GM19043 (cell line): ENCODE data around the gene PDE7B.

Experiments used
- ATAC-seq: cut with Tn5 transposase; IDR thresholded peaks from one replicate; pipeline ENCODE4 v1.9.1; 2021; ENCODE audit warnings: low read depth; ENCODE audit not compliant: unreplicated experiment

The PDE7B gene

DNA sequence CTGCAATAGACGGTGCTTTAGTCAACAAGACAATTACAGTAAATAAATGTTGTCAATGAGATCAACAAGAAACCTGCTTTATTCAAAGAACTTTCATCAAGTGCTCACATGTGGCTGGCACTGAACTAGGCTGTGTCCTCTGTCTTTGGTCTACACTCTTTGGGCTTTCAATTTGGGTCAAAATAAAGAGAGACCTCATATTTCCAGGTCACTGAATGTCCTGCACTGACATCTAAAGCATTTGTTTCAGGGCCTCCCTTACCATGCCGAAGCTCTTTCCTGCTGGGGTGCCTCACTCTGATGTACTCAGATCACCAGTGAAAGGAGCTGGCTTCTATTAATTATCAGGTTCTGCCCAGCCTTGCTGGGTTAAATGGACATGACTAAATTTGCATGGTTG lies 32.0 kb downstream of the PDE7B start:
- no peak for ATAC-seq

DNA sequence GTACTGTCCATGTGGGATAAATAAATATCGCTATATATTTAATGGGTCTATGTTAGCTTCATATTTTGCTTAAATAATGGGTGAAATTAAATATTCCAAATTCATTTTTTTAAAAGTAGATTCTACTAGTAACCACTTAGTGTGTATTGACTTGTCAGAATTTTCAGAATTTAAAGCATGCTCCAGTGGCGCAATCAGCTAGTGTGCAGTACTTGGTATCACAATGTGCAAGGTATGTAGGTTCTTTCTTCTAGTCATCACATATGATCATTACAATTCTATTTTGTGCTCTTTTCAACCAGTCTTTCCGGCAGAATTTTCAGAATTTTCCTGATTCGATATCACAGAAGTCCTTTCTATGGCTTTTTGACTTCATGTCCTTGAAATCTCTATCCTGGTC lies 32.6 kb downstream of the PDE7B start:
- ATAC-seq, result no peak

DNA sequence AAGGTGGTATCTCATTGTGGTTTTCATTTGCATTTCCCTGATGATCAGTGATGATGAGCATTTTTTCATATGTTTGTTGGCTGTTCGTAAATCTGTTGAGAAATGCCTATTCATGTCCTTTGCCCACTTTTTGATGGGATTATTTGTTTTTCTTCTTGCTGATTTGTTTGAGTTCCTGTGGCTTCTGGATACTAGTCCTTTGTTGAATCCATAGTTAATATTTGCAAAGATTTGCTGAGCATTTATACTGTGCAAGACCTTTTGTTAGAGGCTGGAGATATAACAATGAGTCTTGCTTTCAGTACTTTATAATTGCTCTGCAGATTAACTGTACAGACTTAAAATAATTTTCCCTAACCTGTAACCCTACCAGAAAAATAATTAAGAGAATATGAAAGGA lies 35.6 kb downstream of the PDE7B start:
- ATAC-seq, result no peak

DNA sequence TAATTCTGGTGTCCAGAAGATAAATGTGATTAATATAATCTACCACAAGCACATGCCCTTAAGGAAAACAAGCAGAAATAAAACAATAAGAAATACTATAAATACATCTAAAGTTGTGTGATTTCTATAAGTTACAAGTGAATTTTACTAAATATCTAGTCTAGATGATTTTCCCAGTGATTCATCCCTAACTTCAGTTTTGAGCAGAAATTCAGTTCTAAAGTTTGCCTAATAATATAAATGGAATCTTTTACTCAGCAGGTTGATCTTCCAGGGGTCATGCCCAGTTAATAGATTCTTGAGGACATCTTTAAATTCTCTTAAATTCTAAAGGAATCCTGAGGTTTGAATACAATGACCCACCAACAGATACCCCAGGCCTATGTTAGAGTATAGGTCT lies 37.3 kb downstream of the PDE7B start:
- no peak for ATAC-seq

DNA sequence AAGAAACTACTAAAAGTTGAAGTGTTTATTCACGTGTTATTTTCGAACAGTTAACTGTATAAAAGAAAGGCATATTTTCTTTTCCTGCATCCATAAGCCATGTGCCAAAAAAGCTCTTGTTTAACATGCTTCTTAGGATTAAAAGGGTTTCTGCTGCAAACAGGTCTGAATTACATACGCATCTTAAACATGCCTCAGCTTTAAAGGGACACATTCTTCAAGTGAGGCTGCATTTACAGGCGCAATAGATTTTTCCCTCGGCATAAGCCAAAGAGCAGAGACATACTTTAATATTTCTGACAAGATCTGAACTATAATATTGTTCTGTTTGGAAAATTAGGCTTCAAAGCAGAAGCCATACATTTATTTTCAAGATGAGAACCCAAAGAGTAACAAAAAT lies 39.4 kb downstream of the PDE7B start:
- ATAC-seq, result no peak

DNA sequence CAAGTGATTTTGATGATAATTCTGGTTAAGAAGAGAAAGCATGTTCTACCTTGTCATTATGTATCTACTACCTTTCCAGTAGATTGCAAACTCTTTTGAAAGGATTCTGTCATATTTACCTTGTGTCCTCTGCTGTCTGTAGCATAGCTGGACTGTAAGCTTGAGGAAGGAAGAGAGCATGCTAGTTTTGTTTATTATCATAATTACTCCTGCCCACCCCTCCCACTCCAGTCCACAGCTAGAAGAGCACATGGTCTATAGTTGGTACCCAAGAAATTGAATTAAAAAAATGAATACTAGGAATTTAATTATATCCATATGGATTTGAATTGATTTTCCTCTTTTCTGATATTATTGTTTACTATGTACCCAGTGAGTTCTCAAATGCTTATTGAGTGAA lies 40.2 kb downstream of the PDE7B start:
- no peak for ATAC-seq

DNA sequence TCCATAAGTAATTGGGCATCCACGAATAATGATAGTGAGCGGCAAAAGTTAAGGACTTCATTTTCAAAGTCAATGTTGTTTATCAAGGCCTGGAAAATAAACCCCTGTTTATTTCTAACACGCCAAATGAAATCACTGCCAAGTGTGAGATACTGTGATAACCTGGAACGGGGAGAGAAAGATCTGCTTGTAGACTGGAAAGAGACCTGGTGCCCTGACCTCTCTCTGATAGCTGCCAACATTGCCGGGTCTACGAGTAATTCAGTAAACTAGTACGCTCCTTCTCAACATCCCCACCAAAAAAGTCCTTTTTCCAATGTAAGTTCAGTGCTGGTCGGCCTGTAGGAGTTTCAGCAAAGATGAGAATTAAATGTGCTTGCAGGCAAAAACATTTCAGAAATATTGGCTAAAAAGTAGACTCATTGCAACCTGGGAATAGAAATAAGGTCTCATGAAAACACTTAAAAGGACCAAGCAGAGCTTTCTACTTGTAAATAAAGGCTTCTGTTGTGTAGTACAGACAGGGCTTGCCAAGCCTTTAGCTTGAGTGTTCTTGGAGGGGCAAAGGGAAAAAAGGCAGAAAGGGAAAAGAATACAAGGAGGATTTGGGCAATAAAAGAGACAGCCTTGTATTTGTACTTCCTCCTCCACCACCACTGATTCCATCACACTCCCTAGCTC lies 43.9 kb downstream of the PDE7B start:
- ATAC-seq, result no peak

DNA sequence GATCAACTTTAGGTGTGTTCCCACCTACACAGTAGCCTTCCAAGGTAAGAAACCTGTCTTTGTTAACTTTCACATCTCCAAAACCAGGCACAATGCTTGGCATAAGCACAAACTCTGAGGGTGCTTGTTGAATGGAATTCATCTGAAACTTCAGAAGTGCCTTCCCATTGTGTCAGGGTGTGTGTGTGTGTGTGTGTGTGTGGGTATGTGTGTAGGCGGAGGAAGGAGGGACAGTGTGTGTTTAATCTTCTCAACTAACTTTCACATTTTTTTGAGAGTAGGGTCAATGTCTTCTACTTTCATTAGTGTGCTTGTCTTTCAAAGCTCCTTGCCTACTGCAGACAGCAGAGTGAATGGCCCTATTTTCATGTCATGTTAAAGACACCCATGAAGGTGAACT lies 45.6 kb downstream of the PDE7B start:
- no peak for ATAC-seq

DNA sequence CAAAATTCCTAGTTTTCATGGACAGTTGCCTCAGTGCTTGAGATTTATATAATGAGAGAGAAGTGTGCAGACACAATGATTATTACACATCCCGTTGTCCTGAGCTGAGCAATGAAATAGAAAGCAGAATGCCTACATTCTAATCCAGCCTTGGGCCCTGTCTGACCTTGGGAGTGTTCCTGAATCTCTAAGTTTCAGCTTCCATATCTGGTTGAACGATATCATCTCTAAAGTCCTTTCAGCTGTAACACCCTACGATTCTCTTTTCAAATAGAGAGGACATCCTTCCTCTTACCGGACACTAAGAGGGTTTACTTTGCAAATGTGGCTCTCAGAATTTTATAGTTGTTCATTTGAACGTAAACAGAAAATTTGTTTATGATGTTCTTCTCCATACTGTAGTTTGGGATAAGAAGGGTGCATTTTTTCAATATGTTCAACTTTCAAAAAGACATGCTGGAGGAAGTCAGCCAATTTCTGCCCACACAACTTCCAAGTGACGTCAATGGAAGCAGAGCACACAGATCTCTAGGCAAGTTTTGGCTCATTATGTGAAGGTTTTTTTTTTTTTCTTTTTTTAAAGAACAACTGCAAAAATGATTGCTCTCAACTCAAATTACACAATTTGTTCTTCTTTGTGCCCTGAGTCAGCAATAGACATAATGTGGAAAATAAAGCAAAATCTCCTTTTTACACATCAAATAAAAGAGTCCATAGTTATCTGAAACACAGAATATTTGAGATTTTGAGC lies 50.4 kb downstream of the PDE7B start:
- ATAC-seq, result no peak

DNA sequence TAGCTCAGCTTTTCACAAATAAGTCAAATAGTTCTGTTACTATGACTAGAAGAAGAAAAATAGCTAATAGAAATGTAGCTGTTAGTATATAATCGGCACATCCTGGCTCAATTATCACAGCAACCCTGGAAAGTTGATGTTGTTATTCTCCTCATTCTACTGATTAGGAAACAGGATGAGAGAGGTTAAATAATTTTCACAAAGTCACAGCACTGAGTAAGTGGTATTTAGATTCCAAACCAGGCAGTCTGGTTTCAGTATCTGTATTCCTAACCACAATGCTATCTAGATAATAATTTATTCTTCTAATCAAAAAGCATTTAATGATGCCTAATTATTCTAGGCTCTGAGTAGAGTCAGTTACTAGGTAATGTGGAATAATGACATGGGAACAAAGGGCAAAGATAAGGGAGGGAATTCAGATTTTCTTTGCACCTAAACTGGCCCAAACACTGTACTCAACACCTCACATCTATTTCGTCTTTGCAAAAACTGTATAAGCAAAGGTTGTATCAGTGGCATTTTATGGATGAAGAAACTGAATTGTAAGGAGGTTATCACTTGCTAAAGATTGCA lies 51.3 kb downstream of the PDE7B start:
- ATAC-seq, result no peak

DNA sequence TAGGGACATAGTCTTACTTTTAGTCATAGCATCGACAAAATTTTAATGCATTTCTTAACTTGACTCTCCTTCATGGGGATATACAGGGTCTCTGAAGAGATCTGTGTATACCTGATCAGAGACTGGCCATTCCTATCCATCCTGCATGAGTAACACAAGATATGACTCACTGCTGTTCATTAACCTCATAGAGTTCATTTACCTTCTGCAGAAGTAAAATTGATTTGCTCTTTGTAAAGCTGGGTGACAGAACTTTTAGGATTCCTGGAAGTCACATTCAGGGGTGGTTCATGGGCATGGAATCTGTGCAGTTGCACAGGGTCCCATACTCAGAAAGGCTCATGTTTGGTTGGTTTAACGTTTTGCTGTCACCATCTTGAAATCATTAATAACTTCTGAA lies 53.2 kb downstream of the PDE7B start:
- no peak for ATAC-seq

DNA sequence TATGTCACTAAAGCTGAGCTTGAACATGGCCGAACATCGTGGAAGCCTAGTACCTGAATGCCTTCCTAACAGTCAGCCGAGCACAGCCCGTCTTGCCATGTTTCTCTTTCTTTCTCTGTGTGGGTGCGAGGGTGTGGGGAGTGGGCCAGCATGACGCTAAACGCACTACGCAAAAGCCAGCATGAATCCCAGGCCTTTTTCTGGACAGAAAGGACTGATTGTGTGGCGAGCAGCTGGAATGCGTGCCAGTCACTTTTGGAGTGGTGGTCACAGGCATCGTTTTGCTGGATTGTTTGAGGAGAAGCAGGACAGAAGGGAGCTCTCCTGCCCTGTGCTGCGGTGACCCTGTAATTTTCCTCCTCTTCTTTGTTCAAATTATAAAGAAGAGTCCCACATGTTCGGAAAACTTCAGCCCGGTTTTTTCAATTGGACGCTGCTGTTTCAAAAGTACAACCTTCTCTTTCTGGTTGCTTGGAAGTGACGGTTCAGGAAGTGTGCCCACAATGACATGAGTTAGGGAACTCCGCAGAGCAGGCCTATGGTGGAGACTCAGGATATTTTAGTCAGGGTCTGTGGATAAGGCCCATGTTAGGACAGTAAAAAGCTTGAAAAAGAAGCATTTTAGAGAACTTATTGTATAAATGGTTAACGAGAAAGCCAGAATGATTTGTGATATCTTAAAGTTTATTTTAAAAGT lies 54.3 kb downstream of the PDE7B start:
- ATAC-seq, result no peak

DNA sequence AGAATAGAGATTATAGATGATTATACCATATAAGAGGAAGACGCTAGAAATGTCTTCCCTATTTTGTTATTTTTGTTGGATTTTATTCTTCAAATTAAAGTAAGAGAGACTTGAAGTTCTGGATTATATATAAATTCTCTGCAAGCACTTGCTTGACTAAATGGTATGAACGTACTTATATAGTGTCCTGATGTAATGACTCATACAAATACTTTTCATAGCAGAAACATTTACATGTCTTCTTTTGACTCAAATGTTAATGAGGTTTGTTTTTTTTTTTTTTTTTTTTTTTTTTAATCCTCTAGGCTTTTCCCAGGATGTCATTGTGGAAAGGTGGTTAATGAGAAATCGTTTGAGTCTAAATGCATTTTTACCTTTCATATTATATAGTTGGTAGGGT lies 55.0 kb downstream of the PDE7B start:
- ATAC-seq, result no peak

DNA sequence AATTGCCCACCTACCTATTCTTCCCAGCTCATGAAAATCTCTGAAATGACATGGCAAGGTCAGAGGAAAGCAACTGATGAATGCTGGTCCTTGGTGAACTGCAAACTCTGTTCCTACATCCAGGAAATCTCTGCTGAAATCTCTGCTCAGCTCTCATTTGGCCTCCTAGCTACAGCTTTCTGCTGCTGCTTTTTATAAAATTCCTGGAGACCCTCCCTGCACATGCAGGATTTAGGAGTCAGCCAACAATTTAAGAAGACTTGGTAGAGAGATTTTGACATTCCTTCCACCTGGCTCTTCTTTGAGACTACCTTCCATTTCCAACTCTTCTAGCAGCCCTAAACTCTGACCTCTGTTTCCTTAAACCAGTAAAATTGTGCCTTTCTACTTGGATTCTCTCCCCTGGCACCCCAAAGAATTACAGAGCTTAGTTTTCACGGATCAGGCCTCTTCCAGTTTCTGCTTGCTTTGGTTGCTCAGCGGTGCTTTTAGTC lies 55.5 kb downstream of the PDE7B start:
- ATAC-seq, result no peak

DNA sequence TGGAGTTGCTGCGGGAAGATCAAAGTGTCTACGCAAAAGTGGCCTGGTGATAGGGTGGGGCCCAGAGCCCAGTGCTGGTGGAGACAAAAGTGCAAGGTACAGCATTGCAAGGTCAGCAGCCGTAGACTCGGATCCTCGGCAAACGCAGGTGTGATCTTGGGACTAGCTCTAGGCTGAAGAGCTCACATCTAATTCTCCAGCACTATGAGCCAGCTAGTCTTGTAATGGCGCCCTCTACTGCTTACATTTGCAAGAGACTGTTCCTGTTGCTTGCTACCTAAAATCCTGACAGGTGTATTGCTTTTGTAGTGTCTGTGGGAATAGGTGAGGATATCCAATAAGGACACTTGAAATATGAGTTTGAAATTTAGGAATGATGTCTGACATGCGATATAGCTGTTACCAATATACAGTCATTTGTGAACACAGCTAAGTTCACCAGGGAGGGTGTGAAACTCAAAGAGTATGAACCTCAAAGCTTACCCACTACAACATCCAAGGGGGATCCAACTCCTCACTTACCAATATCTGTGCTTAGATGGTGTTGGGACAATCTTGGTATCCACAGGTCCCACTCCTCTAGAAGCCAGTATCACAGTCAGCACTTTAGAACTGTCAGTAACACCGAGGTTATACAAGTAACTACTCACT lies 58.4 kb downstream of the PDE7B start:
- peak; percentile 91 for ATAC-seq

DNA sequence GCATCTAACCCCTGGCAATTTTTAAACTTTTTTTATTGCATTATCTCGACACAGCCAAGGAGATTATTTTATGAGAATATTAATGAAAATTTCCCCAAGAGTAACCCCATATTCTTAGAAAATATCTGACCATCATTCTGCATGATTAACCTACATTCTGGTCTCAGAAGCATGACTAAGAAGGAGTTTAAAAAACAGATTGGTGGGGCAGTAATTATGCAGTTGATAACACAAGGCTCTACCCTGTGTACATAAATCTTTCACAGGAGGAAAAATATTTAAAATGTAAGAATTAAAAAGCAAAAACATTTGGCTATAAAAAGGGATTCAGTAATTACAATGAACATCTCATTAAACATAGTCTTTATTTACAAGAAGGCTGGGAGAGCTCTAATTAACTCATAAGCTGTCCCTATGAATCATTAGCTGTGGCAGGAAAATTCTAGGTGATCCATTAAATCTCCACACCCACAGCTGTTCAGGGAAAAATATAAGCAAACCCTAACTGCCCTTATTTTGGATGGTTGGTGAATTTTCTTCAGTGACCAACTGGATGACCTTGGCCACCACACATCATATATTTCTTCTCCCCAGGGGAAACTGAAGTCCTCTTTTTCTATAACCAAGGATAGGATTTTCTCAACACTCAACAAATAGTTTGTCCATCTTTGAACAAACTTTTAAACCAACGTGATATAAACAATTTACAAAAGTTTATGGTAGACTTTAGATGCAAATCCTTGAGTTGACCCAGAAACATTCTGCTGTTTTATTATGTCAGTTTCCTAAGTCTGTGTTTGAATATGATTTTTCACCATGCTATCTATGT lies 59.5 kb downstream of the PDE7B start:
- ATAC-seq, result no peak

DNA sequence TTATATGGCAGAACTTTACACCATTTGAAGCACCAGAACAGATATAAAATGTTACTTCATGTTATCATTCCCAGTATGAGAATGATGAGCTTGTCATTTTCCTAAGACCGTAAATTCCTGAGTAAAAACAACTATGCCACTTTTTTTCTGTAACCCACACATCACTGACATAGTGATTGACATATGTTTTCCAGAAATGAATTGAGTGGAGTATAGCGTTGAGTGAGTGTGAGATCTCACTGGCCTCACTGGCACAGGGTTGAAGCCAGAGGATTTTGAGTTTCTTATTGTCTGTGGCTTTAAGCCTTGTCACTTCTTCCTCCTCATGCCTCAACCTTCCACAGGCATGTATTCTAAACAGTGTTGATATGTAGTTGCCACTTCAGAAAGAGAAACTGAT lies 62.3 kb downstream of the PDE7B start:
- no peak for ATAC-seq

DNA sequence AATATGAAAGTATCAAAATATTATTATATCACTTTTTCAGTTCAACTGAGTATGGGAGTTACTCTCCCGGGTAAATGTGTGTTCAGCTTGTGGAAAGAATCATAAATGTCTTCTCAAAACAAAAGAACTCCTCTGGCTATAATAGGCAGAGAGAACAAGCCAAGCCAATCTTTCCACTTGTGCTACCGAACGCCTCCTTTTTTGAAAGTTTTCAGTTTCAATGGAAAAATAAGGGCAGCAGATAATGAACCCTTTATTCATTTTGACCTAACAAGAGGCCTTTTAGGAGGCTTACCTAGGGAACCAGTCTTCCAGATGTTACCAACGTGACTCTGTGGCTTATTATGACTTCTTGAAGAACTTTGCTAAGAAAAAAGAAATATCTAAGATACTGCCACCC lies 67.5 kb downstream of the PDE7B start:
- no peak for ATAC-seq

DNA sequence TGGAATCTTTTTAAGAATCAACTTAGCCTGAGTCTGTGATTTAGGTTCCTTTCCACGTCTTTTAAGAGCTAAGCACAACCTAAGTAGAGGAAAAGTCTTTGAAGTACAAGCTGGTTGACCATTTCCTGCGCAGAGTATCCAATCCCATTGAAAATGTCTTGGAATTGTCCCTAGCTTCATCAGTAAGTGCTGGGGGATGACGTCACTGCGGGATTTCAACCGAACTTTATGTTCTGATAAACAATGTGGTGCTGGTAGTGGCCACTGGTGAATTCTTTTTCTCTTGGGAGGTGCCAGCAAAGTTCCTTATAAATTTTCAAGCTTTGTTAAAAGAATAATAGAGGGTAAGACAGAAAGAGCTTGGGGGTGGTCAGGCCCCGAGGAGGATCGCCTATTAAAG lies 69.2 kb downstream of the PDE7B start:
- ATAC-seq, result no peak

DNA sequence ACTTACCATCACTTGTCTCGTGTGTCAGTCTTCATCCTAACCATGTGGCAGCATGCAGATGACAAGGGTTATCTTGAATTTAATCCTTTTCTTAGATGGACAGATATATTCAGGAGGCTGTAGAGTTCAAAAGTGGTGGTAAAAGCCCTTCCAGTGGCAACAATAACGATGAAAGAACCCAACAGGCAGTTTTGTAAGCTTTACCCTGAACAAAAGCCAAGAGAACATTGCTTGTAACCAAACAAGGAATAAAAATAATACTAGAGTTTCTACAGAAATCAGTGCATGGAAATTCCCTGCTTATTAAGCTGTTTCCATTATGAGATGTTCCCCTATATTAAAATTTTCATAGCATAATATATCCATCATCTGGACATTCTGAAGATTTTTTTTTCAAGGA lies 69.7 kb downstream of the PDE7B start:
- no peak for ATAC-seq
